Neural cell (in vitro differentiated cells): Measurements from ENCODE around the gene FMNL1. TPM values are rescaled to one million over a fixed set of nuclear protein-coding genes. Genes with fewer than 3 reads are reported as not detected.

ENCODE experiments used
- H2AFZ ChIP-seq: fragments of 200-600, 300-800 bp; sonication (generic), shearing (Covaris generic); 2 replicates; pipeline ENCODE4 v1.6.0; 2014; ENCODE audit warnings: low read depth, mild to moderate bottlenecking, antibody characterized with exemption, low read length, moderate library complexity
- H3F3A ChIP-seq: fragments of 200-600 bp; shearing (Covaris generic); 2 replicates; pipeline ENCODE4 v1.6.1; 2016; ENCODE audit warnings: mild to moderate bottlenecking, moderate library complexity, mixed read lengths, antibody characterized with exemption, low read length; ENCODE audit not compliant: insufficient read depth, poor library complexity, severe bottlenecking
- H3K27ac ChIP-seq: fragments of 200-600, 300-800 bp; sonication (generic), shearing (Covaris generic); 2 replicates; pipeline ENCODE4 v1.5.1; 2014; ENCODE audit warnings: mild to moderate bottlenecking, low read length, moderate library complexity
- H3K27me3 ChIP-seq: fragments of 300-800, 200-600 bp; sonication (generic), shearing (Covaris generic); 2 replicates; pipeline ENCODE4 v1.6.0; 2014; ENCODE audit warnings: mild to moderate bottlenecking, low read depth, low read length, moderate library complexity; ENCODE audit not compliant: insufficient read depth
- H3K36me3 ChIP-seq: fragments of 300-800, 200-600 bp; sonication (generic), shearing (Covaris generic); 2 replicates; pipeline ENCODE4 v1.5.1; 2014; ENCODE audit warnings: mild to moderate bottlenecking, antibody characterized with exemption, low read length, moderate library complexity; ENCODE audit not compliant: insufficient read depth
- H3K4me2 ChIP-seq: fragments of 300-800, 200-600 bp; sonication (generic), shearing (Covaris generic); 2 replicates; pipeline ENCODE4 v1.6.0; 2014; ENCODE audit warnings: mild to moderate bottlenecking, low read length
- H3K4me3 ChIP-seq: fragments of 300-800, 200-600 bp; sonication (generic), shearing (Covaris generic); 2 replicates; pipeline ENCODE4 v1.5.1; 2014; ENCODE audit warnings: mild to moderate bottlenecking, low read length, moderate library complexity
- H3K79me2 ChIP-seq: fragments of 200-600 bp; shearing (Covaris generic); replicated peaks from 2 replicates; pipeline ENCODE4 v1.6.0; 2014; ENCODE audit warnings: mild to moderate bottlenecking, low read length, moderate library complexity; ENCODE audit not compliant: insufficient read depth
- H3K9ac ChIP-seq: fragments of 300-800, 200-600 bp; sonication (generic), shearing (Covaris generic); 2 replicates; pipeline ENCODE4 v1.6.1; 2016; ENCODE audit warnings: mild to moderate bottlenecking, low read length, mixed read lengths
- H3K9me2 ChIP-seq: fragments of 200-600 bp; shearing (Covaris generic); 2 replicates; pipeline ENCODE4 v1.6.1; 2016; ENCODE audit warnings: mild to moderate bottlenecking, low read length, mixed read lengths; ENCODE audit not compliant: insufficient read depth
- H3K9me3 ChIP-seq: fragments of 200-600, 300-800 bp; sonication (generic), shearing (Covaris generic); 2 replicates; pipeline ENCODE4 v1.6.1; 2016; ENCODE audit warnings: mild to moderate bottlenecking, mixed run types, low read length, moderate library complexity, mixed read lengths
- H4K20me1 ChIP-seq: fragments of 200-600 bp; shearing (Covaris generic); 2 replicates; pipeline ENCODE4 v1.6.1; 2016; ENCODE audit warnings: mild to moderate bottlenecking, mixed run types; ENCODE audit not compliant: insufficient read depth
- CTCF ChIP-seq: fragments of 450-650 bp; IDR thresholded peaks from 2 replicates; pipeline ENCODE4 v1.5.1; 2014; ENCODE audit warnings: antibody characterized with exemption, mild to moderate bottlenecking, moderate library complexity; ENCODE audit not compliant: poor library complexity, severe bottlenecking
- EP300 ChIP-seq: fragments of 450-650 bp; conservative IDR thresholded peaks from 2 replicates; pipeline ENCODE4 v1.6.1; 2014; ENCODE audit warnings: antibody characterized with exemption, mild to moderate bottlenecking, moderate library complexity; ENCODE audit not compliant: poor library complexity, severe bottlenecking
- EZH2 ChIP-seq: fragments of 200-600, 300-800 bp; shearing (Covaris generic), sonication (generic); IDR thresholded peaks from 2 replicates; pipeline ENCODE4 v1.6.1; 2014; ENCODE audit warnings: antibody characterized with exemption, low read length, borderline replicate concordance, mild to moderate bottlenecking; ENCODE audit not compliant: insufficient read depth, poor library complexity, severe bottlenecking
- MXI1 ChIP-seq: fragments of 450-650 bp; conservative IDR thresholded peaks from 2 replicates; pipeline ENCODE4 v1.6.1; 2014; ENCODE audit warnings: antibody characterized with exemption, mild to moderate bottlenecking; ENCODE audit not compliant: poor library complexity, severe bottlenecking
- POLR2AphosphoS5 ChIP-seq: IDR thresholded peaks from 2 replicates; pipeline ENCODE4 v1.6.1; 2012
- RAD21 ChIP-seq: fragments of 450-650 bp; conservative IDR thresholded peaks from 2 replicates; pipeline ENCODE4 v1.6.1; 2014; ENCODE audit warnings: antibody characterized with exemption, mild to moderate bottlenecking, moderate library complexity
- SMC3 ChIP-seq: fragments of 450-650 bp; conservative IDR thresholded peaks from 2 replicates; pipeline ENCODE4 v1.6.1; 2014; ENCODE audit warnings: antibody characterized with exemption, mild to moderate bottlenecking, moderate library complexity; ENCODE audit not compliant: poor library complexity
- TAF1 ChIP-seq: IDR thresholded peaks from 2 replicates; pipeline ENCODE4 v1.6.1; 2012; ENCODE audit warnings: low read depth
- polyA plus RNA-seq: library from polyadenylated mRNA; depleted of rRNA; stranded (reverse); fragments of >200 nt; gene quantifications from 2 replicates; pipeline ENCODE4 v1.2.3, GENCODE V29; 2014
- TF ChIP-seq, protein P1 (sequence below): IDR thresholded peaks from 2 replicates; pipeline ENCODE4 v1.6.1; 2012; ENCODE audit warnings: borderline replicate concordance

Gene FMNL1
- polyA plus RNA-seq, 1 donor from 2014 or later = 5.6 TPM

- TF ChIP-seq EZH2 (no peak), TAF1 (no peak), POLR2AphosphoS5 (no peak), SMC3 (no peak), EP300 (no peak), CTCF (no peak), RAD21 (no peak), MXI1 (no peak)
- TF ChIP-seq, protein P1, sequence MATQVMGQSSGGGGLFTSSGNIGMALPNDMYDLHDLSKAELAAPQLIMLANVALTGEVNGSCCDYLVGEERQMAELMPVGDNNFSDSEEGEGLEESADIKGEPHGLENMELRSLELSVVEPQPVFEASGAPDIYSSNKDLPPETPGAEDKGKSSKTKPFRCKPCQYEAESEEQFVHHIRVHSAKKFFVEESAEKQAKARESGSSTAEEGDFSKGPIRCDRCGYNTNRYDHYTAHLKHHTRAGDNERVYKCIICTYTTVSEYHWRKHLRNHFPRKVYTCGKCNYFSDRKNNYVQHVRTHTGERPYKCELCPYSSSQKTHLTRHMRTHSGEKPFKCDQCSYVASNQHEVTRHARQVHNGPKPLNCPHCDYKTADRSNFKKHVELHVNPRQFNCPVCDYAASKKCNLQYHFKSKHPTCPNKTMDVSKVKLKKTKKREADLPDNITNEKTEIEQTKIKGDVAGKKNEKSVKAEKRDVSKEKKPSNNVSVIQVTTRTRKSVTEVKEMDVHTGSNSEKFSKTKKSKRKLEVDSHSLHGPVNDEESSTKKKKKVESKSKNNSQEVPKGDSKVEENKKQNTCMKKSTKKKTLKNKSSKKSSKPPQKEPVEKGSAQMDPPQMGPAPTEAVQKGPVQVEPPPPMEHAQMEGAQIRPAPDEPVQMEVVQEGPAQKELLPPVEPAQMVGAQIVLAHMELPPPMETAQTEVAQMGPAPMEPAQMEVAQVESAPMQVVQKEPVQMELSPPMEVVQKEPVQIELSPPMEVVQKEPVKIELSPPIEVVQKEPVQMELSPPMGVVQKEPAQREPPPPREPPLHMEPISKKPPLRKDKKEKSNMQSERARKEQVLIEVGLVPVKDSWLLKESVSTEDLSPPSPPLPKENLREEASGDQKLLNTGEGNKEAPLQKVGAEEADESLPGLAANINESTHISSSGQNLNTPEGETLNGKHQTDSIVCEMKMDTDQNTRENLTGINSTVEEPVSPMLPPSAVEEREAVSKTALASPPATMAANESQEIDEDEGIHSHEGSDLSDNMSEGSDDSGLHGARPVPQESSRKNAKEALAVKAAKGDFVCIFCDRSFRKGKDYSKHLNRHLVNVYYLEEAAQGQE = no peak
- H3K79me2 ChIP-seq = no peaks in the 10 kb centered on the region
- no peaks in the 10 kb centered on the region for H3F3A ChIP-seq
- H4K20me1 ChIP-seq = no peaks in the 10 kb centered on the region
- no peak overlapping the region for H3K4me2 ChIP-seq
- no peak overlapping the region for H3K27ac ChIP-seq
- no peaks in the 10 kb centered on the region for H3K9me3 ChIP-seq
- H3K27me3 ChIP-seq = no peaks in the 10 kb centered on the region
- H3K36me3 ChIP-seq = no peaks in the 10 kb centered on the region
- no peak overlapping the region for H3K9ac ChIP-seq
- H2AFZ ChIP-seq = no peak overlapping the region
- no peak overlapping the region for H3K4me3 ChIP-seq
- no peaks in the 10 kb centered on the region for H3K9me2 ChIP-seq
These were observed 49.5 kb upstream of the FMNL1 start for GRCh38 chr17:45172232-45172540.

DNA sequence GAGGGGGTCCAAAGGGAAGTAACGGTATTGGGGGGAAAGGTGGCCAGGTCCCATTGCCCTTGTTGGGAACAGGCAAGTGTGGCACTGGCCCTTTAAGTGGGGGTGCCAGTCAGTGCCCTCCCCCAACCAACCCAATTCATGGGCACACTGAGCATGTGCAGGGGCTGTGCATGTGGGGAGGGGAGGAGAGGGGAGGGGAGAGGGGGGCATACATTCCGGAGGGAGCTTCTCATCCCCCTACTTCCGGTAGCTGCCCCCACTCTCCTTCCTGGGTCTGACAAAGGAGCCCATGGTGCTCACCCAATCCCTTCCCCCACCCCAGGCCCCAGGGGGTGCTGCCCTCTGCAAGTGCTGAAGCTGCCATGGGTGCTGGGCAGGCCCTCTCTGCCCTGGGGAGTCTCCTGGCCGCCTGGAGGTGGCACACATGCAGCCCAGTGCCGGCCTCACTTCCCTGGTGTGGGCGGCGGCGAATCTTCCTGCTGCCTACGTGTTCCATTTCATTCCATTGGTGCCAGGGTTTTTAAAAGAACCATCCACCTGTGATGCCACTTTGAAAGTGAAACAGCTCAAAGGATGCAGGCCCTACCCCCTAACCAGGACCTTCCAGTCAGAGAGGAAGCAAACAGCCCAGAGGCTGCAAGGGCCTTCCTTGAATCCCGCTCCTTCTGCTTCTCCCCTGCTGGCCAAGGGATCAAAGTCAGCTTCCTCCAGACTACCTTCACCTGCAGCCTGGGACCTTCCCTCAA lies 49.0 kb upstream of the FMNL1 start:
- Histone ChIP-seq H3K4me2 (no peak overlapping the region), H3K27ac (no peak overlapping the region), H3K9ac (peak overlapping the region; percentile 41), H3K27me3 (no peaks in the 10 kb centered on the region), H3K79me2 (no peaks in the 10 kb centered on the region), H3K36me3 (no peaks in the 10 kb centered on the region), H4K20me1 (no peaks in the 10 kb centered on the region), H3K9me2 (no peaks in the 10 kb centered on the region), H3F3A (no peaks in the 10 kb centered on the region), H3K9me3 (no peaks in the 10 kb centered on the region), H3K4me3 (peak overlapping the region; percentile 25), H2AFZ (peak overlapping the region; percentile 45)
- TF ChIP-seq RAD21 (no peak), EZH2 (no peak), POLR2AphosphoS5 (no peak), SMC3 (no peak), CTCF (no peak)
- TF ChIP-seq, protein P1 = no peak
